ENCODE data around the gene FCER2.
A peak's percentile ranks its signal among the peaks of the same experiment; 100 is the strongest.
"Not testable (repeated sequence)": the region's sequence is repeated elsewhere in the genome, so short reads cannot be mapped to it uniquely, and the experiment has no call there.

The FCER2 gene, protein sequence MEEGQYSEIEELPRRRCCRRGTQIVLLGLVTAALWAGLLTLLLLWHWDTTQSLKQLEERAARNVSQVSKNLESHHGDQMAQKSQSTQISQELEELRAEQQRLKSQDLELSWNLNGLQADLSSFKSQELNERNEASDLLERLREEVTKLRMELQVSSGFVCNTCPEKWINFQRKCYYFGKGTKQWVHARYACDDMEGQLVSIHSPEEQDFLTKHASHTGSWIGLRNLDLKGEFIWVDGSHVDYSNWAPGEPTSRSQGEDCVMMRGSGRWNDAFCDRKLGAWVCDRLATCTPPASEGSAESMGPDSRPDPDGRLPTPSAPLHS

DNA sequence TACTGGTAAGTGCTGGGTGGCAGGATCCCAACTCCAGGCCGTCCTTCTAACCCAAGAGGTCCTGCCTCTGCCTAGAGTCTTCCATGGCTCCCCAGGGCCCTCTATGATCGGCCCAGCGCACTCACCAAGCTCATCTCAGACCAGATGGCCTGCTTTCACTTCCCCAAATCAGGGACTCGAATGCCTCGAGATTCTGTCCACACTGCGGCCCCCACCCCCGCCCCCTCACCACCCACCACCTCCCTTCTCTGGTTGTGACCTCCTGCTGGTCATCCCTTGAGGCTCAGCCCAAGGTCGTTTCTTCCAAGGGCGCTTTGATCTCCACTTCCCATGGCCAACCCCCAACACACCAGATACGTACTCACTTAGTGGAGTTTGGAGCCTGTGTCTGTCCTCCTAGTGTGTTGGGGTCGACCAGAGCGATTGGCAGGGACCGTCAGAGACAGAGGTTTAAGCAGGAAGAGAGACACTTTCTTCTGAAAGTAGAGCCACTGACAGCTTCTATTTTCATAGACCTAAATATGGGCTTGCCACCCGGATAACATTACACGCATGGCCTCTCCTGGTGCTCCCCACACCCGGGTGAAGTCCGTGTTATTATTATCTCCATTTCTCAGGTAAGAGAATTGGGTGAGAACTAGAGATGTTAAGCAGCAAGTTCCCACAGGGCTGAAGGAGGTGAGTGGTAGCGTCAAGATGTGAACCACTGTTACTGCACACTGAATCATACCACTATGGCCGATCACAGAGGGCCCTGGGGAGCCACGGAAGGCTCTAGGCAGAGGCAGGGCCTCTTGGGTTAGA, at the start of gene FCER2:
Gene FCER2 (minus strand): TSS at position 478 of the 804 bp plus-strand sequence. CDS start 2,371 bp downstream, outside the sequence.
- DNase-seq (ENCODE audit: low spot score), result no peak

- no peak for DNase-seq (ENCODE audit: low spot score)
Observed at GRCh38 chr19:7751157-7751783, 49.3 kb upstream of the FCER2 start.

- no peak for DNase-seq (ENCODE audit: low spot score)
Observed at GRCh38 chr19:7748756-7749155, 46.8 kb upstream of the FCER2 start.

DNA sequence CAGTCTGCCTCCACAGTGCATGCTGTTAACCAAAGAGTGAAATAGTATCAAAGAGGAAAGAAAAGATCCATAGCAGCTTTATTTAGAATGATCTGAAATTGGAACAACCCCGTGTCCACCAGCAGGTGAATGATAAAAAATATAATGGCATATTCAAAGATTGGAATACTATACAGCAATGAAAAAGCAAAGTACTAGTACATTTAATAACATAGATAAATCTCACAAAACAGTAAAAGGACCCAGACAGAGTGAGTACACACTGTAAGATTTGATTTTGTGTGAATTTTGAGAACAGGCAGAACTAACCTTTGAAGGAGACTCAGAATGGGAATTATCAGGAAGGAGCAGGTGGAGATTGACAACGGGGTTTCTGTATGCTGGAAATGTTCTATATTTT, 46.2 kb upstream of the FCER2 start:
- DNase-seq (ENCODE audit: low spot score), result no peak

DNA sequence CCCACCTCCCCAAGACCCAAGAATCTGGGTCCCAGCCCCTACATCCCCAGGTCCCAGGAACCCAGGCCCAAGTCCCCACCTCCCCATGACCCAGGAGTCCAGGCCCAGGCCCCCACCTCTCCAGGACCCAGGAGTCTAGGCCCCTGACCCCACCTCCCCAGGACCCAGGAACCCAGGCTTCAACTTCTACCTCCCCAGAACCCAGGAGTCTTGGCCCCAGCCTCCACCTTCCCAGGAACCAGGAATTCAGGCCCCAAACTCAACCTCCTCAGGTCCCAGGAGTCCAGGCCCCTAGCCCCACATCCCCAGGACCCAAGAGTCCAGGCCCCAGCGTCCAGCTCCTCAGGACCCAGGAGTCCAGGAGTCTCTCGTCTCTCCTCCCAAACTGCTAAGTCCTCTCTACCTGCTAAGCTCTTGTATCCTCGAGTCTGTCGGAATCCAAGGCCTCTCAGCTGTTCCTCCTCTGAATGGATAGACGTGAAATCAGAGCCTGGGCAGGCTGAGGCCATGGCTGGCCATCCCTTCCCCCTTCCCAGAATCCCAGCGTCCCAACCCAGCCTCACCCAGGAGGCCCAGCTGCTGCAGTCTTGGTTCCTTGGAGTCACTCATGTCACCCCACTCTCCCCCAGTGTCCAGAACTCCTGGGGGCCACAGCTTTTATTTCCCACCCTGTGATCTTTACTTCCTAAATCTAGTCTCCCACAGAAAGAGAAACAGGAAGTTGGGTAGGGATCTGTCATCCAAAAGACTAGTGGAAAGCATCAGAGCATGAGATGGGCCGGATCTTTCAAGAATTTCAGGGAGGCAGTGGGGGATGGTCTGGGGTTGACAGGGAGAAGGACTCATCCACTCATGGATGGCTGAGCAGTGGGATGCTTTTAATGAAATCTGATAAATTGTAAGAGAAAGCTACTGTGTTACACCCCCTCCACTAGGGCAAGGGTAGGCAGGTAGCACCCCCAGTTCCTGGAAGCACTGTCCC, 45.3 kb upstream of the FCER2 start, which contains the start of gene CD209:
Gene CD209 (minus strand): TSS at position 632 of the 982 bp plus-strand sequence. CDS start 23 bp downstream, at position 609.
- no peak for DNase-seq (ENCODE audit: low spot score)

- DNase-seq (ENCODE audit: low spot score), result not testable (repeated sequence)
Observed at GRCh38 chr19:7746306-7746705, 44.4 kb upstream of the FCER2 start.

DNA sequence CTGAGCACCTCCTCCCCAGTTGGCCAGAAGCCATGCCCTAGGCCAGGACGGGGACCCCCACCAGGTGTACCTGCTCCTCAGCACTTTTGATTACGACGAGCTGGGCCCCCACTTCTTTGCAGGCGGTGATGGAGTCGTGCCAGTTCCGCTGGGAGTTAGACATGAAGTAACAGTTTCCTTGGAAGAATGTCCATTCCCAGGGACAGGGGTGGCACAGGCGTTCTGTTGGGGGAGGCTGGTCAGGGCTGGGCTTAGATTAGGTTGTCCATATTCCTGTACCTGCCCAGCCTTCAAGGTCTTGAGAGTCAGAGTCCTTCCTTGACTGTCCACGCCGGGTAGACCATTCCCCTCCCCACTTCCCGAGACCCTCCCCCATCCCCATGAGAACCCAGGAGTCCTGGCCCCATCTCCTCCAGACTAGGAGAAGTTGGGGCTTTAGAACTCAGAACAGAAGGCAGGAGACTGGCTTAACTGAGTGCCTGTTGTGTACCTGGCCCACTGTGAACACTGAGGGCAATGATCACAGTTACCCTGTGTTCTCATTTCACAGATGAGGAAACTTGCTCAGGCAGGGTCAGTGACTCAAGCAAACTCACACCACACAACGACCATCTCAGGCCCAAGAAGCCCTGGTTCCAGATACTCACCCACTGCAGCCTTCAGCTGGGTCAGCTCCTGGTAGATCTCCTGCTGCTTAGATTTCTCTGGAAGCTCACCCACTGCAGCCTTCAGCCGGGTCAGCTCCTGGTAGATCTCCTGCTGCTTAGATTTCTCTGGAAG, 43.1 kb upstream of the FCER2 start:
- no peak for DNase-seq (ENCODE audit: low spot score)

DNA sequence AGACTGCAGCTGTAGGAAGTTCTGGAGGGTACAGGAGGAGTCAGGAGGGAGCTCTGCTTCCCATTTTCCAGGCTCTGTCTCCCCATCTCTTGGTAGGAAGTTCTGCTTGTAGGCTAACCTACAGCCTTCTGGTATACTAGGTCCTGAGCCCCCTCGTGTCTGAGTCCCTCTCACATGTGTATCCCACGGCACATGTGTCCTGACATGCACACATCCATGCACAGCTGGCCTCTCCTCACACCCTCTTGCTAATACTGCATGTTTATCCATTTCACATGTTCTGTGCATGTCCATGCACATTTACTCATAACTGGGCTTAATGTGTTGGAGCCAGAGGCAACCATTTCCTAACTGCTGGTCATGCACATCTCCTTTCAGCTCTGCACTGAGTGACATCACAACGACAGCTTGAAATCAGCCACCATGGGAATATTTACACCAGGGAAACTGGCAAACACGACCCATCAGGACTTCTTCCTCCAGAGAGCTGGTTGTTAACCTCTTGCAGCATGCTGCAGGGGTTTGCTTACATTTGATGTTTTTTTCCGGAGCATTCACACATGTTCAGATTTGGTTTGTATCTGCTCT, 42.4 kb upstream of the FCER2 start:
- no peak for DNase-seq (ENCODE audit: low spot score)

DNA sequence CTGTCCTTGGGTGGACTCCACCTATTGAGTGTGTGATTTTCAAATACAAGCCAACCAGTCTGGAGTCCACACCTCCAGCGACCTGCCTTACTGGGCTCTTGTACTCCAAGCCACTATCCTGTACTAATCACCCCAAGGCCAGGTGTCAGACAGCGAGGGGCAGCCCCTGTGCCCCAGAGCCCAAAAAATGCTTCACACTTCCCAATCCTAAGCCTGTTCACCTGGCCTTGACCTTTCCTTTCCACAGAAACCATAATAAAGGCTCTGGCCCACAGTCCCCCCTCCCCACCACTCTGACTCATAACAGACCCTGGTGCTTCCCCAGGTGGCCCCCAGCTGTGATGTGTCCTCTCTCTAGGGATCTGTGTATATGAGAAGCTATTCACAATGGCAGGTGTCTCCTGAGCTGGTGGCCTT, 41.5 kb upstream of the FCER2 start:
- DNase-seq (ENCODE audit: low spot score), result no peak

DNA sequence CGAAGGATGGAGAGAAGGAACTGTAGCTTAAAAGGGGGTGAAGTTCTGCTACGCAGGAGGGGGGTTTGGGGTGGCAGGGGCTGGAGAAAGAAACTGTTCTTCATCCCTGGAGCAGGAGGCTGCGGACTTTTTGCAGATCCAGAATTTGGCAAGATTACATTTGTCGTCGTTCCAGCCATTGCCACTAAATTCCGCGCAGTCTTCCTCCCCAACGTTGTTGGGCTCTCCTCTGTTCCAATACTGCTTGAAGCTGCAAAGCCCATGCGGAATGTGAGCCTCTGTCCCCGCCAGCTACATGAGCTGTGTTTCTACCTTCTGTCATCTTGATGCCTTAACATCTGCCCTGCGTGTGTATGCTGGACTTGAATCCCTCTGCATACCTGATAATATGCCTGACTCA, 41.1 kb upstream of the FCER2 start:
- no peak for DNase-seq (ENCODE audit: low spot score)

DNA sequence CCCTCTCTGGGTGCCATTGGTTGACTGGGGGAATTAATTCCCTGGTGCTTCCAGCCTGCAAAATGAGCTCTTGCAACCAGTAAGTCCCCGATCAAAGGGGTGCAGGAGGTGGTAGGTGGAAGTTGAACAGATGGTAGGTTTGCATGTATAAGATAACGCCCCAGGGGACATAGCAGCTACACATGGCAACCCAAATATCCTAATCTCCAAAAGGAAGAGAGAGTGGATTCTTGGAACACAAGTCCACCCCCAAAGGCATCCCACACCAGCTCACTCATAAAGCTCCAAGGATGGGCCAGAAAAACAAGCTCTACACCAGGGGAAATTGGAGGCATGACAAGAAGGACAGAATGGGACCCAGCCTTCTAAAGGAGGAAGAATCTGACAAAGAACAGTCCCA, 40.6 kb upstream of the FCER2 start:
- no peak for DNase-seq (ENCODE audit: low spot score)

- no peak for DNase-seq (ENCODE audit: low spot score)
Observed at GRCh38 chr19:7740682-7741054, 38.7 kb upstream of the FCER2 start.

GRCh38 chr19:7739801-7740681, 38.1 kb upstream of the FCER2 start:
- DNase-seq (ENCODE audit: low spot score), result no peak

DNA sequence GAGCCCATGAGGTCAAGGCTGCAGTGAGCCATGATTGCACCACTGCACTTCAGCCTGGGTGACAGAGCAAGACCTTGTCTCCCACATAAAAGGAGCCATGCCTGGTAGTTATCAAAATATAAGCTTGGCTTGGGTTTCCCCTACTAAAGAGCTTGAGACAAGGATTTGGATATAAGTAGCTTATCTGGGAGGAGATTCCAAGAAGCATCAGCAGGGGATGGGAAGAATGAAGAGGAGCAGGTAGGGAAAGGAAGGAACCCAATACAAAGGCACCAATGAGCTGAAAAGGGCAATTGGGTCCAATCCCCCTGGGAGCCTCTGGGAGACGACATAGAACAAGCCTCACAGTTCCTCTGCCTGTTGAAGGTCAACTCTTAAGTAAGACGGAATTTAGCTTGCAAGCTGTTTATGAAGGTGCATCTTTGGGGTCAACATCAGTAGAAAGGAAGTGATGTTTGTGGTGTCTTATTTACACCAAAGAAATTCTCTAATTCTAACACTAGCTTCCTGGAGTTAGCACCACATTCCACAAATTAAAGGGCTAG, 37.4 kb upstream of the FCER2 start:
- no peak for DNase-seq (ENCODE audit: low spot score)

DNA sequence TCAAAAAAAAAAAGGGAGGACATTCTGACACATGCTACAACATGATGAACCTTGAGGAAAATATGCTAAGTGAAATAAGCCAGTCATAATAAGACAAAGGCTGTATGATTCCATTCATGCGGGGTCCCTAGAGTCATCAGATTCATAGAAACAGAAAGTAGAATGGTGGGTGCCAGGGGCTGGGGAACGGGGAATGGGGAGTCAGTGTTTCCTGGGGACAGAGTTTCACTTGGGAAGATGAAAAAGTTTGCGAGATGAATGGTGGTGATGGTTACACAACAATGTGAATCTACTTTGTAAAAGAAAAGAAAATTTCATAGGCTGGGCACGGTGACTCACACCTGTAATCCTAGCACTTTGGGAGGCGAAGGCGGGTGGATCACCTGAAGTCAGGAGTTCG, 36.1 kb upstream of the FCER2 start:
- no peak for DNase-seq (ENCODE audit: low spot score)

- no peak for DNase-seq (ENCODE audit: low spot score)
Observed at GRCh38 chr19:7737215-7737614, 35.3 kb upstream of the FCER2 start.

DNA sequence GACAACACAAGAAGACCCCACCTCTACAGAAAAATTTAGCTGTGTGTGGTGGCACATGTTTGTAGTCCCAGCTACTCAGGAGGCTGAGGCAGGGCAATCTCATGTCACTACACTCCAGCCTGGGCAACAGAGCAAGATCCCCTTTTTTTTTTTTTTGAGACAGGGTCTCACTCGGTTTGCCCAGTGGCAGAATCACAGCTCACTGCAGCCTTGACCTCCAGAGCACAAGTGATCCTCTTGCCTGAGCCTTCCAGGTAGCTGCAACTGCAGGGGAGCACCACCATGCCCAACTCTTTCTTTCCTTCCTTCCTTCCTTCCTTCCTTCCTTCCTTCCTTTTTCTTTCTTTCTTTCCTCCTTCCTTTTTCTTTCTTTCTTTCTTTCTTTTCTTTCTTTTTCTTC, 34.2 kb upstream of the FCER2 start:
- no peak for DNase-seq (ENCODE audit: low spot score)

DNA sequence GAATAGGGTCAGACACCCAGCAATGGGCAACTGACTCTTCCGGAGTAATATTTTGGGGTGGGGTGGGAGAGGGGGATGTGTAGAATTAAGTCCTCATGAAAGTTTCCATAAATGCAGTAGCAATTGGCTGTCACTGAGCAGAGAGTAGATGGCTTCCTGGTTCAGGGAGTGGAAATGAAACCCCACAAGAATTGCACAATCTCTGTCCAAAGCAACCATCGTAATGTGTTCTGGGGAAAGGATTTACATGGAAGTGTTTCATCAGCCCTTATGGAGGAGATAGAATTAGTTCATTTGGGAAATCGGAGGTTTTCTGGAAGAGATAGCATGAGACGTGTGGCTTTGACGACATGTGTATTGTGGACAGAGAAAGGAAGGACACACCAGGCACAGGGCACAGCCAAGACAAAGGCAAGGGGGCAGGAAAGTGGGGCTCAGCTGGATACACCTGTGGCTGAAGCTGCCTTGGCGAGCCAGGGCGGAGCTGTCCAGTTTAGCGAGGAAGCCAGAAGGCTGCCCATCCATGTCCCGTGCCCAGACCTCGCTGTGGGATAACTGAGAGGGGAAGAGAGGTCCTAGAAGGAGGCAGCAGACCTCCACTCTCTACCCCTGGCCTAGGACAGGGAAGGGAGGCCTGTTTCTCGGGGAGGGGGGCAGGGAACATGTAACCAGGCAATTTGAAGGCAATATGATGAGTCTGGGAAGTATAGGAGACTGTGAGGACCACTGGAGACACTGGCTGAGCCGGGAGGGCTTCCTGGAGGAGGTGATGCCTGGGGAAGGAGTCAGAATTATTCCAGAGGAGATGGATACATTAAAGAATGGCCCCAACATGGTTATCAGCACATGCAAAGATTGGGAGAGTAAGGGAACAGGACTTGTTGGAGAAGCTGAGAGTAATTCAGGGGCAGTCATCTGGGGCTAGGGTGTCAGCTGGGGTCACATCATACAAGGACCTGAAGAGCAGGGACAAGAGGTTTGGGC, 32.6 kb upstream of the FCER2 start:
- DNase-seq (ENCODE audit: low spot score), result peak; percentile 42
